SIG-M5 treated with dmso at 0.1 percent for 504 hours (cell line): ENCODE results near the gene CA10.
A peak's percentile ranks its signal among the peaks of the same experiment; 100 is the strongest.

ENCODE experiments used
- DNase-seq: peaks from one replicate; lab custom pipeline; 2025; ENCODE audit not compliant: unreplicated experiment; lab: John Stamatoyannopoulos, UW

CA10 gene

GRCh38 chr17:51610834-51611233 is 547.7 kb downstream of the CA10 start:
- no peak for DNase-seq

- no peak for DNase-seq
Observed at GRCh38 chr17:51610155-51610554, 548.4 kb downstream of the CA10 start.

- DNase-seq = no peak
Observed at GRCh38 chr17:51608251-51608933, 550.1 kb downstream of the CA10 start.

GRCh38 chr17:51607512-51607911 is 551.0 kb downstream of the CA10 start:
- no peak for DNase-seq

GRCh38 chr17:51604299-51605020 is 554.1 kb downstream of the CA10 start:
- no peak for DNase-seq

GRCh38 chr17:51601622-51602261 is 556.8 kb downstream of the CA10 start:
- no peak for DNase-seq

GRCh38 chr17:51598824-51599223 is 559.7 kb downstream of the CA10 start:
- DNase-seq = no peak

GRCh38 chr17:51597345-51597744 is 561.2 kb downstream of the CA10 start:
- no peak for DNase-seq

GRCh38 chr17:51595826-51596398 is 562.6 kb downstream of the CA10 start:
- no peak for DNase-seq

- DNase-seq = no peak
Observed at GRCh38 chr17:51590071-51590656, 568.4 kb downstream of the CA10 start.

GRCh38 chr17:51588063-51588462 is 570.5 kb downstream of the CA10 start:
- no peak for DNase-seq

- no peak for DNase-seq
Observed at GRCh38 chr17:51587516-51587915, 571.0 kb downstream of the CA10 start.

- DNase-seq = peak; percentile 51
Observed at GRCh38 chr17:51585514-51586104, 572.9 kb downstream of the CA10 start.

GRCh38 chr17:51580869-51581268 is 577.6 kb downstream of the CA10 start:
- DNase-seq = peak; percentile 23
